ENCODE results near the gene STK38L.

Gene STK38L

DNA sequence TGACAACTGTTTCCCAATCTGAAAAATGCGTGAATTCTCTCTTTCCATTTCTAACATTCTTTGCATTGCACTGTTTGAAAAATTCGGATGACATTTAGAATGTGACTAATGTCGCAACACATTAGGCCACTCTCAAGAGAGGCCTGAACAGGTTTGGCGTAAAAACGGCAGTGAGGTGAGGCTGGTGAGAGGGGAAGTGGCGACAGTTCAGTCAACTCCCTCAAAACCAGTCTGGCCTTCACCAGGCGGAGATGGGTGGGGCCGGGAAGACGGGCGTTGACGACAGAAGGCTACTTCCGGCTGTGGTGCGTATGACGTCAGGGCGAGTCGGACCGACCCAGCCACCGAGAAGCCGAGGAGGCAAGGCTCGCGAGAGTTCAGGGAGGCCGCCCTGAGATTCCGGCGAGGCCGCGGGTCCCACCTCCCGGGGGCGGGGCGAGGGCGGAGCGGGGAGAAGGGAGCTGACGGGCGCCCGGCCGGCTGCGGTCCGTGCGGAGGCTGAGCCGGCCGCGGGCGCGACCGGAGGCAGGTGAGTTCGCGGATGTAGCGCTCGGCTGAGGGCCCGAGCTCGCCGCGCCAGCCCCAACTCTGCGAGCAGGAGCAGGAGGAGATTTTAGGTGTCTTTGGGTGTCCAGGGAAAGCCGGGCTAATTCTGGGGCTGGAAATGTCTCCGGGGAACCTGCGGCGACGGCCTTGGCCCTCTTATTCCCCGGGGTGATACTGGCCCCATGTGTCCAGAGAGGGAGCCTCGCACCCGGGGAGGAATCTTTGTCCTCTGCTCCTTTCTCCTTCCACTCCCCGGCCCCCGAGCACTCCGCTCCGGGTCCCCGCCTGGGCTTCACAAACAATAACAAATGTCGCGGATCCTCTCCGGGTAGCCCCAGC lies at the start of gene STK38L:
Gene STK38L (plus strand): TSS at position 483 of the 885 bp plus-strand sequence. CDS start 53,435 bp downstream, outside the sequence.
- no peaks in the 10 kb centered on the region for H3K9me3 ChIP-seq (ENCODE audit: control insufficient read depth in 1 of 2, low read length in 2 of 2)
- peak within 1 kb of the TSS; percentile 67 to 97 for H3K4me3 ChIP-seq (ENCODE audit: low read depth in 1 of 2, low read length in 2 of 2)
- peak within 1 kb of the TSS; percentile 97 for H3K27ac ChIP-seq (ENCODE audit: low read length)
- peaks cover 0 to 16% of the 10 kb centered on the region in 2 donors for H3K4me1 ChIP-seq (ENCODE audit: control insufficient read depth in 1 of 2, insufficient read depth in 2 of 2, low read length in 2 of 2)
- no peaks in the 10 kb centered on the region for H3K27me3 ChIP-seq (ENCODE audit: low read depth, low read length)
- H3K36me3 ChIP-seq (ENCODE audit: control insufficient read depth in 1 of 2, insufficient read depth in 2 of 2, low read length in 2 of 2) = peaks cover 0 to 9% of the 10 kb centered on the region in 2 donors

DNA sequence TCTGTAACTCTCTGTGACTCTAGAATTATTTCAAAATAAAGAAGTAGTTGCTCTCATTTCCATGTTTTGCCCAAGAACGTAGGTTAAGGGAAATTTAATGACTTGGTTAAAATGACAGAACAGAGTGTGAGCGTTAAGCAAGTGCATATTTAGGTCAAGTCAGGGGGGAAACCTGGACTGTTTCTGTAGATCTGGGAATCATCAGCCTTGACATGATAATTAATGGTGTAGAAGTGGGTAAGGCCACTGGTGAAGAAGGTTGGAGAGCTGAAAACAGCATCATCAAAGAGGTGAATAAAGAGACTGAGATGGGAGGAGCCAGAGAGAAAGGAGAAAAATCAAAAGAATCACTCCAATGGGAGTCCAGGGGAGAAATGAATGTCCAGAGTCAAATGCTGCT lies 49.4 kb upstream of the STK38L start:
- Histone ChIP-seq H3K4me1 (ENCODE audit: control insufficient read depth in 1 of 2, insufficient read depth in 2 of 2, low read length in 2 of 2) (peaks cover 0 to 9% of the 10 kb centered on the region in 2 donors), H3K9me3 (ENCODE audit: control insufficient read depth in 1 of 2, low read length in 2 of 2) (no peaks in the 10 kb centered on the region), H3K4me3 (ENCODE audit: low read depth in 1 of 2, low read length in 2 of 2) (no peak overlapping the region), H3K27me3 (ENCODE audit: low read depth, low read length) (no peaks in the 10 kb centered on the region), H3K27ac (ENCODE audit: low read length) (peak overlapping the region; percentile 68), H3K36me3 (ENCODE audit: control insufficient read depth in 1 of 2, insufficient read depth in 2 of 2, low read length in 2 of 2) (peaks cover 0 to 5% of the 10 kb centered on the region in 2 donors)

- peak overlapping the region; percentile 60 for H3K27ac ChIP-seq (ENCODE audit: low read length)
- H3K27me3 ChIP-seq (ENCODE audit: low read depth, low read length) = no peaks in the 10 kb centered on the region
- H3K4me3 ChIP-seq (ENCODE audit: low read depth in 1 of 2, low read length in 2 of 2) = no peak overlapping the region
- H3K9me3 ChIP-seq (ENCODE audit: control insufficient read depth in 1 of 2, low read length in 2 of 2) = no peaks in the 10 kb centered on the region
- H3K36me3 ChIP-seq (ENCODE audit: control insufficient read depth in 1 of 2, insufficient read depth in 2 of 2, low read length in 2 of 2) = peaks cover 0 to 5% of the 10 kb centered on the region in 2 donors
- peaks cover 0 to 9% of the 10 kb centered on the region in 2 donors for H3K4me1 ChIP-seq (ENCODE audit: control insufficient read depth in 1 of 2, insufficient read depth in 2 of 2, low read length in 2 of 2)
Measured at GRCh38 chr12:27198036-27198435, 46.0 kb upstream of the STK38L start.

DNA sequence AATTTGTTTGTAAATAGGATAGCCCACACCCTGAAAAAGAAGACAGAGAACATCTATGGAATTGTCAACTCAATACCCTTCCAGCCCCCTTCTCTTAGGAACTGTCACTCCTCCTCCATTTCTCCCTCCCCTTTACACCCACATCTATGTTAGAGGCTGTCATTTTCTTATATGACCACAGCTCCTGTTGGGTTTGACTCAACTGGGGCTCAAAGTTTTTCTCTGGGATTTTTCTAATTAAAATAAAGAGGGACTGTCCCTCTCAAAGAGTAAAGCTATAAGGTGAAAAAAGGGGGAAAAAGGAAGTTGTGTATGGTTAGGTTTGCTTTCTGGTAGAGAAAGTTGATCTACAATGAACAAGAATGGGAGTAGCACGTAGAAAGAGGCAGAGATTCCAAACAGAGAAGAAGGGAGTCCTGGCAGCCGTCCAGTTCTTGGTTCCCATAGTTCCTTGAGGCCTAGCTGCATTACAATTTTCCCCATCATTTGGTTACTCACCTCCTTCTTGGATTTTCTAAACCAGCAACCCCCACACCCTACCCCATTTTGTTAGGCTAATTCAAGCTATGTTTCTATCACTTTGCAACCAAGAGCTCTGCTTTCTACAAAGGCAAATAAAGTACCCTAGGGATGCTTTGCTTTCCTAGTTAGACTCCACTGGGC lies 44.3 kb upstream of the STK38L start:
- no peaks in the 10 kb centered on the region for H3K36me3 ChIP-seq (ENCODE audit: control insufficient read depth in 1 of 2, insufficient read depth in 2 of 2, low read length in 2 of 2)
- H3K9me3 ChIP-seq (ENCODE audit: control insufficient read depth in 1 of 2, low read length in 2 of 2) = no peaks in the 10 kb centered on the region
- H3K4me3 ChIP-seq (ENCODE audit: low read depth in 1 of 2, low read length in 2 of 2) = no peak overlapping the region
- H3K27me3 ChIP-seq (ENCODE audit: low read depth, low read length) = no peaks in the 10 kb centered on the region
- no peaks in the 10 kb centered on the region for H3K4me1 ChIP-seq (ENCODE audit: control insufficient read depth in 1 of 2, insufficient read depth in 2 of 2, low read length in 2 of 2)
- H3K27ac ChIP-seq (ENCODE audit: low read length) = no peak overlapping the region

- Histone ChIP-seq H3K27me3 (ENCODE audit: low read depth, low read length) (no peaks in the 10 kb centered on the region), H3K9me3 (ENCODE audit: control insufficient read depth in 1 of 2, low read length in 2 of 2) (no peaks in the 10 kb centered on the region), H3K4me3 (ENCODE audit: low read depth in 1 of 2, low read length in 2 of 2) (no peak overlapping the region), H3K36me3 (ENCODE audit: control insufficient read depth in 1 of 2, insufficient read depth in 2 of 2, low read length in 2 of 2) (no peaks in the 10 kb centered on the region), H3K27ac (ENCODE audit: low read length) (no peak overlapping the region), H3K4me1 (ENCODE audit: control insufficient read depth in 1 of 2, insufficient read depth in 2 of 2, low read length in 2 of 2) (no peaks in the 10 kb centered on the region)
Measured at GRCh38 chr12:27201169-27201568, 42.9 kb upstream of the STK38L start.

DNA sequence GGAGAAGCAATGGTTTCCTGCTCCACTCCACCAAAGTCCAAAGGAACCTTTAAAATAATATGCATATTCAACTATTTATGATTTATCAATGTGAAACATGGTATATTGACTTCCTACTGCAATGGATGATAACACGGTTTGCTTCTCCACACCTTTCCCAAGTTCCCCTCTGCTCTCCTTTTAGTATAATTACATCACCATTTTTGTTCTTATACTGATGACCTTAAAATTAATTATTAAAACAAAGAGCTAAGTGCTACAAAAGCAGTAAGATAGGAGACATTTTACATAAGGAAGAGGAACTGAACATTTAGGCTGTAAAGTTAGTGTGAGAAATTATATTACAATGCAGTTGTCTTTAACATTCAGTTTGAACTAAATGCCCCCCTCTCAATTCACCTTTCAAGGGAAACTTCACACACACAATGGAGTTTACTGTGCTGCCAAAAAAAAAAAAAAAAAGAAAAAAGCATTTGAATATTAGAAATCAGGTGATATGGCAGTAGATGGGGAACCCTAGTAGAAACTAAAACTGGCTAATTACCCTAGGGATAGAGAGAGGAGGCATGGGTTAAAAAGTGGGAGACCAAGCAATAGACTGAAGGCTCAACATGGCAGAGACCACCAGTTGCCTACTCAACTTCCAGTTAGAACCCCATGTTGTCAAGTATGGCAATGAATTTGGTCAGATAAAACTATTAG lies 37.1 kb upstream of the STK38L start:
- no peak overlapping the region for H3K4me3 ChIP-seq (ENCODE audit: low read depth in 1 of 2, low read length in 2 of 2)
- no peaks in the 10 kb centered on the region for H3K36me3 ChIP-seq (ENCODE audit: control insufficient read depth in 1 of 2, insufficient read depth in 2 of 2, low read length in 2 of 2)
- no peaks in the 10 kb centered on the region for H3K27me3 ChIP-seq (ENCODE audit: low read depth, low read length)
- no peak overlapping the region for H3K27ac ChIP-seq (ENCODE audit: low read length)
- peaks cover 0 to 5% of the 10 kb centered on the region in 2 donors for H3K9me3 ChIP-seq (ENCODE audit: control insufficient read depth in 1 of 2, low read length in 2 of 2)
- H3K4me1 ChIP-seq (ENCODE audit: control insufficient read depth in 1 of 2, insufficient read depth in 2 of 2, low read length in 2 of 2) = no peaks in the 10 kb centered on the region

- Histone ChIP-seq H3K9me3 (ENCODE audit: control insufficient read depth in 1 of 2, low read length in 2 of 2) (peaks cover 0 to 5% of the 10 kb centered on the region in 2 donors), H3K27me3 (ENCODE audit: low read depth, low read length) (no peaks in the 10 kb centered on the region), H3K4me3 (ENCODE audit: low read depth in 1 of 2, low read length in 2 of 2) (no peak overlapping the region), H3K4me1 (ENCODE audit: control insufficient read depth in 1 of 2, insufficient read depth in 2 of 2, low read length in 2 of 2) (no peaks in the 10 kb centered on the region), H3K27ac (ENCODE audit: low read length) (no peak overlapping the region), H3K36me3 (ENCODE audit: control insufficient read depth in 1 of 2, insufficient read depth in 2 of 2, low read length in 2 of 2) (no peaks in the 10 kb centered on the region)
Measured at GRCh38 chr12:27207615-27208413, 36.3 kb upstream of the STK38L start.

GRCh38 chr12:27208414-27208750 lies 35.7 kb upstream of the STK38L start:
- H3K9me3 ChIP-seq (ENCODE audit: control insufficient read depth in 1 of 2, low read length in 2 of 2) = peaks cover 0 to 5% of the 10 kb centered on the region in 2 donors
- no peak overlapping the region for H3K27ac ChIP-seq (ENCODE audit: low read length)
- H3K4me3 ChIP-seq (ENCODE audit: low read depth in 1 of 2, low read length in 2 of 2) = no peak overlapping the region
- H3K36me3 ChIP-seq (ENCODE audit: control insufficient read depth in 1 of 2, insufficient read depth in 2 of 2, low read length in 2 of 2) = no peaks in the 10 kb centered on the region
- no peaks in the 10 kb centered on the region for H3K4me1 ChIP-seq (ENCODE audit: control insufficient read depth in 1 of 2, insufficient read depth in 2 of 2, low read length in 2 of 2)
- H3K27me3 ChIP-seq (ENCODE audit: low read depth, low read length) = no peaks in the 10 kb centered on the region

GRCh38 chr12:27209257-27209910 lies 34.7 kb upstream of the STK38L start:
- no peaks in the 10 kb centered on the region for H3K36me3 ChIP-seq (ENCODE audit: control insufficient read depth in 1 of 2, insufficient read depth in 2 of 2, low read length in 2 of 2)
- no peak overlapping the region for H3K27ac ChIP-seq (ENCODE audit: low read length)
- H3K9me3 ChIP-seq (ENCODE audit: control insufficient read depth in 1 of 2, low read length in 2 of 2) = peaks cover 0 to 5% of the 10 kb centered on the region in 2 donors
- no peaks in the 10 kb centered on the region for H3K4me1 ChIP-seq (ENCODE audit: control insufficient read depth in 1 of 2, insufficient read depth in 2 of 2, low read length in 2 of 2)
- H3K27me3 ChIP-seq (ENCODE audit: low read depth, low read length) = no peaks in the 10 kb centered on the region
- no peak overlapping the region for H3K4me3 ChIP-seq (ENCODE audit: low read depth in 1 of 2, low read length in 2 of 2)

GRCh38 chr12:27210187-27210586 lies 33.9 kb upstream of the STK38L start:
- Histone ChIP-seq H3K27ac (ENCODE audit: low read length) (no peak overlapping the region), H3K9me3 (ENCODE audit: control insufficient read depth in 1 of 2, low read length in 2 of 2) (peaks cover 0 to 5% of the 10 kb centered on the region in 2 donors), H3K27me3 (ENCODE audit: low read depth, low read length) (no peaks in the 10 kb centered on the region), H3K36me3 (ENCODE audit: control insufficient read depth in 1 of 2, insufficient read depth in 2 of 2, low read length in 2 of 2) (no peaks in the 10 kb centered on the region), H3K4me3 (ENCODE audit: low read depth in 1 of 2, low read length in 2 of 2) (no peak overlapping the region), H3K4me1 (ENCODE audit: control insufficient read depth in 1 of 2, insufficient read depth in 2 of 2, low read length in 2 of 2) (no peaks in the 10 kb centered on the region)
